Measurements from ENCODE around the gene RXRA. TPM values are rescaled to one million over a fixed set of nuclear protein-coding genes. Genes with fewer than 3 reads are reported as not detected.

Gene RXRA
- total and polyA plus RNA-seq, 2 of the 13 experiments (the other 11 are each of a cell fraction or from before 2014, with no cell fraction given) = 18.9 to 29.2 TPM

- TF ChIP-seq ZNF605 (CRISPR knock-in tag; IDR thresholded peaks at IDR 0.05) = peak; percentile 7; the same call in 1 of the 2 replicates
- no peak for TF ChIP-seq SNAPC4 (CRISPR knock-in tag; IDR thresholded peaks at IDR 0.05)
- TF ChIP-seq JUNB (CRISPR knock-in tag; IDR thresholded peaks at IDR 0.05; ENCODE audit: borderline replicate concordance) = no peak
- no peak for TF ChIP-seq MBD4 (IDR thresholded peaks at IDR 0.05; ENCODE audit: borderline replicate concordance, low read length)
- TF ChIP-seq ZNF350 (CRISPR knock-in tag; IDR thresholded peaks at IDR 0.05; ENCODE audit: borderline replicate concordance, low read depth) = no peak
These were observed 107.9 kb downstream of the RXRA start (continued) for GRCh38 chr9:134433909-134434882.
